NCI-H345 treated with DMSO at 0.1 percent for 48 hours (cell line): ENCODE results near the gene CD40LG.

Source experiments
- DNase-seq: peaks from one replicate; lab custom pipeline; 2025; ENCODE audit not compliant: unreplicated experiment; lab: John Stamatoyannopoulos, UW

Gene CD40LG

GRCh38 chrX:136646602-136647239 lies 1.2 kb upstream of the CD40LG start:
- no peak for DNase-seq

- DNase-seq: no peak
Measured at GRCh38 chrX:136650811-136651210, 2.9 kb downstream of the CD40LG start.

- DNase-seq: no peak
Measured at GRCh38 chrX:136652822-136653723, 5.1 kb downstream of the CD40LG start.

GRCh38 chrX:136656361-136656964 lies 8.5 kb downstream of the CD40LG start:
- no peak for DNase-seq

GRCh38 chrX:136658151-136658550 lies 10.2 kb downstream of the CD40LG start:
- DNase-seq: no peak

GRCh38 chrX:136659174-136659573 lies 11.2 kb downstream of the CD40LG start:
- no peak for DNase-seq

GRCh38 chrX:136660896-136661295 lies 12.9 kb downstream of the CD40LG start:
- no peak for DNase-seq

GRCh38 chrX:136662104-136662503 lies 14.1 kb downstream of the CD40LG start:
- DNase-seq: no peak

- no peak for DNase-seq
Measured at GRCh38 chrX:136662976-136663375, 15.0 kb downstream of the CD40LG start.

GRCh38 chrX:136665258-136665900 lies 17.4 kb downstream of the CD40LG start:
- no peak for DNase-seq

GRCh38 chrX:136666088-136666487 lies 18.1 kb downstream of the CD40LG start:
- no peak for DNase-seq

GRCh38 chrX:136667446-136668168 lies 19.6 kb downstream of the CD40LG start:
- DNase-seq: no peak

- no peak for DNase-seq
Measured at GRCh38 chrX:136671006-136671610, 23.1 kb downstream of the CD40LG start.

- no peak for DNase-seq
Measured at GRCh38 chrX:136674270-136674985, 26.5 kb downstream of the CD40LG start.

- no peak for DNase-seq
Measured at GRCh38 chrX:136679531-136679930, 31.6 kb downstream of the CD40LG start.

- no peak for DNase-seq
Measured at GRCh38 chrX:136684120-136684519, 36.2 kb downstream of the CD40LG start.

GRCh38 chrX:136687457-136687856 lies 39.5 kb downstream of the CD40LG start:
- DNase-seq: no peak

GRCh38 chrX:136689436-136689835 lies 41.5 kb downstream of the CD40LG start:
- DNase-seq: no peak

GRCh38 chrX:136691028-136691809 lies 43.3 kb downstream of the CD40LG start:
- no peak for DNase-seq
